NCI-H748 (cell line): ENCODE data around the gene INSRR.

Source experiments
- DNase-seq: peaks from one replicate; lab custom pipeline; 2025; ENCODE audit not compliant: unreplicated experiment; lab: John Stamatoyannopoulos, UW

INSRR gene

DNA sequence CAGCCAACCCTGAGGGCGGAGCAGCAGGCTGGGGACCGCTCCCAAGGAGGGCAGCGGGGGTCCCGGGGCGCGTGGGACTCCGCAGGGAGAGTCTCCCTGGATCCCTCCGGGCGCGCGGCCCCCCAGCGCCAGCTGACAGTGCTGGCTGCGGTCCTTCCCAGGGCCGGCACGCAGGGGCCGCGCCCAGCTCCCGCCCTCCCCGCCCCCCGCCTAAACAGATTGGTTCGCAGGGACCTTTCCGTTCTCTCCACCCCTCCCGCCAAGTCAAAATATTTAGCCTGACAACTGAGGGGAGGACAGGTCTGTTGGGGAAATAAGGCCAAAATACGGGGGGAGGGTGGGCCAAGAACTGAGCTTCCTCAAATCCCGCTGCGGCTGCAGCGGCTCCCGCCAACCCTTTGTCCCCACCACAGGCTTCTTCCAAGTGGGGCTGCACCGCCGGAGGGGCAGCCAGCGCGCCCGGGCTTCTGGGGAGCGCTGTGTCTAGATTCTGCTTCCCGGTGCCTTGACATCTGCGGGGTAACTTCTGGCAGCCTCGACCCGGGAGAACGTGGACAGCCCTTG lies at the start of gene INSRR:
INSRR (minus strand) TSS at position 159 of the 564 bp plus-strand sequence. CDS start 496 bp downstream, outside the sequence.
- peak; percentile 52 for DNase-seq

DNA sequence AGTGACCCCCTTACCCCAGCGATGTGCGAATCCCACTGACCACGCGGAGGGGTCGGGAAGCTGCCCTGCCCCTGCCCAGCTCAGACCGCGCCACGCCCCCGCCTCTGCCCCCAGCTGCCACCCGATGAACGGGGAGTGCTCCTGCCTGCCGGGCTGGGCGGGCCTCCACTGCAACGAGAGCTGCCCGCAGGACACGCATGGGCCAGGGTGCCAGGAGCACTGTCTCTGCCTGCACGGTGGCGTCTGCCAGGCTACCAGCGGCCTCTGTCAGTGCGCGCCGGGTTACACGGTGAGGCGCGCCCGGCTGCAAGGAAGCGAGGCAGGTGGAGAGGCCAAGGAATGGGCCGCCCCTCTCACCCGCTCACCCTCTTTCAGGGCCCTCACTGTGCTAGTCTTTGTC lies 49.6 kb upstream of the INSRR start:
- peak; percentile 25 for DNase-seq

DNA sequence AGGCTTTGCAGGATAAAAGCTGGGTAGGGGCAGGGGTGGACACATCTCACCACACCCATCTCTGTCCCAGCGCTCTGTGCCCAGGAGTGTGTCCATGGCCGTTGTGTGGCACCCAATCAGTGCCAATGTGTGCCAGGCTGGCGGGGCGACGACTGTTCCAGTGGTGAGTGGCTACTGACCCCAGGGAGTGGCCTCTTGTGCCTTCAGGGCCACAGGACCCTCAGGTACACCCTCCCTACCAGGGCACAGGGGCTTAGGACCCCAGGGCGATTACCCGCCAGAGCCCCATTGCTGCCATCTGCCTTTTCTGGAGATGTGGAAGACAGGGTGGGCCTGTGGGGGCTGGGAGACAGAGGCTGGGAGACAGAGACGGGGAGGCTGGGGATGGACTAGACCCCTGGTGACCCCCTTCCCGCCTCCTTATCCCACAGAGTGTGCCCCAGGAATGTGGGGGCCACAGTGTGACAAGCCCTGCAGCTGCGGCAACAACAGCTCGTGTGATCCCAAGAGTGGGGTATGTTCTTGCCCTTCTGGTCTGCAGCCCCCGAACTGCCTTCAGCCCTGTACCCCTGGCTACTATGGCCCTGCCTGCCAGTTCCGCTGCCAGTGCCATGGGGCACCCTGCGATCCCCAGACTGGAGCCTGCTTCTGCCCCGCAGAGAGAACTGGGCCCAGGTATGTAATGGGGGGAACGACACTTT lies 47.4 kb upstream of the INSRR start:
- no peak for DNase-seq

DNA sequence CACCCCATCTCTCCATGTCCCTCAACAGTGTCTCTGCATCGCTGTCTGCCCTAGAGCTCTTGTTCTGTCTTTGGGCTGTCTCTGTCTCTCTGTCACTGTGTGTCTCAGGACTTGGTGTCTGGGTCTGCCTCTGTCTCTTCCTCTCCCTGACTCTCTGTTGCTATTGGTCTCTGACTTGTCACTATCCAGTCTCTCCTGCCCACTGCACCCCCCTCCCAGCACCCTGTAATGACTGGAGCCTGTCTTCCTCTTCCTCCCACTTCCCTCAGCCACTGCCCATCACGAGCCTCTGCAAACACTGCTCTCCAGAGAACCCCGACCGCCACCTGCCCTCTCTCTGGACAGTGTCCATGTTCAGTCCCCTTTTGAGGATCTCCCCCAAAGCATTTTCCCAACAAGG lies 46.7 kb upstream of the INSRR start:
- DNase-seq = no peak

DNA sequence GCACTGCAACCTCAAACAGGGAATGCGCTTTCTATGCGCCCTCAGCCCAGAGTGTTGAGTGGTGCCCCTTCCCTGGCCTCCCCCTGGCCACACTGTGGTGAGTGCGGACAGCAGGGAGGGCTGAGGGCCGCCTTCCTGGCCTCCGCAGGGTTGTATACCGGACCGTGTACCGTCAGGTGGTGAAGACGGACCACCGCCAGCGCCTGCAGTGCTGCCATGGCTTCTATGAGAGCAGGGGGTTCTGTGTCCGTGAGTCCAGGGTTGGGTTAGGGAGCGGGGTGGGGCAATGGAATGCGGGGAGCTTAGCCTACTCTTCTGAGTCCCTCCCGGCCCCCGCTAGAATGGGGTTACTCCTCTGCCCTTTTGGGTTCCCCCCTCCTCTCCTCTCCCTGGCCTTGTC lies 46.3 kb upstream of the INSRR start:
- no peak for DNase-seq

DNA sequence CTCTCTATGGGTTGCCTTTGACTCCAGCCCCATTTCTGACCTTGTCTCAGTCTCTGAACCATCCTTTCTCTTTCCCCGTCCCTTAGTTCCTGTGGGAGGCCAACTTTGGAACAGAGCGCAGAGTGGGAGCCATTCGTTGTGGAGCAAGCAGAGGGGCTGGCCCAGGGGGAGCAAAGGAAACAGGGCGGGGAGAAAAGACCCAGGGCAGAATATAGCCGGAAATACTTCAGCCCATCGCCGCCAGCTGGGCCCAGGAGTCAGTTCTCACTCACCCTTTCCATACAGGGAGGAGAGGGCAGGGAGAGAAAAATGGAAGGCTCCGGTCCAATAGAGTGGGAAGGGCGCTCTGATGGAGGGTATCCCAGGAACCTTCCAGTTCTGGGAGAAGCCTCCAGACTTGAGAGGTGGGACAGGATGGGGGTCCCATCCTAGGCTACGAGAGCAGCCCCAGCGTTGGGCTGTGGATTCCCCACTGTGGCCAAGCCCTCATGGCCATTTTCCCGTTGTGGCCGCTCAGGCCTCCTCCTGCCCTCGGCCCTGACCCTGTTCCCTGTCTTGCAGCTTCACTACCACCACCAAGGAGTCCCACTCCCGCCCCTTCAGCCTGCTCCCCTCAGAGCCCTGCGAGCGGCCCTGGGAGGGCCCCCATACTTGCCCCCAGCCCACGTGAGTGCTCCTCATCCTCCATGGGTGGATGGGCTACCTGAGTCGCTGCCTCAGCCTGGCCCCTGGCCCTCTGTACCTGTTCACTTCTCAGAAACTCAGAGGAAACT lies 45.5 kb upstream of the INSRR start:
- no peak for DNase-seq

DNA sequence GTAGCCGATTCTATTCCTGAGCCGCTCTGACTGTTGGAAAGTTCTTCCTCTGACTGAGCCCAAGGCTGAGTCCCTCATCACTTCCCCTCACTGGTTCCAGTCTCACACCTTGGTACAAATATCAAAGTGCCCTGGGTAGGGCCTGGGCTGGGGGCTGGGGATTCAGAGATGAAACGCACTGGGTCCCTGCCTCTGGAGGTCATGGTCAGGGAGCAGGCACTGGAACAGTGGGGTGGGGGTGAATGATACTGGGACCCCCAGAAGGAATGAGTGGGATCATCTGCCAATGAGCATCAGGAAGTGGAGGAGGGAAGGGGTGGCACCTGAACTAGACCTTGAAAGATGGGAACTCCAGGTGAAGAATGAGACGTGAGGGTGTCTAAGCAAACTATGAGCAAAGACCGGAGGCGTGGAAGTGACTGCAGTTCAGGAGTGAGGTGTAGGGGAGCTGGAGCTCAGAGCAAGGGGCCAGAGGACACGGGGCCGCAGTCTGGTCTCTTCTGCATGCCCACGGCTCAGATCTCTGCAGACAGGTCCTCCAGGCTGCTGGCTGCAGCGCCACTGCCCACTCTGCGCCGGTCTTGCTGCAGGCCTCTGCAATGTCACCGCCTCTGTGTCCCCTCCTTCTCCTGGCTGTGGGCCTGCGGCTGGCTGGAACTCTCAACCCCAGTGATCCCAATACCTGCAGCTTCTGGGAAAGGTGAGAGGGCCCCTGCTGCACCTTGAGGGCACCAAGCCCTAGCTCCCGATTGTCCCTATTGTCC lies 44.6 kb upstream of the INSRR start:
- DNase-seq = no peak

DNA sequence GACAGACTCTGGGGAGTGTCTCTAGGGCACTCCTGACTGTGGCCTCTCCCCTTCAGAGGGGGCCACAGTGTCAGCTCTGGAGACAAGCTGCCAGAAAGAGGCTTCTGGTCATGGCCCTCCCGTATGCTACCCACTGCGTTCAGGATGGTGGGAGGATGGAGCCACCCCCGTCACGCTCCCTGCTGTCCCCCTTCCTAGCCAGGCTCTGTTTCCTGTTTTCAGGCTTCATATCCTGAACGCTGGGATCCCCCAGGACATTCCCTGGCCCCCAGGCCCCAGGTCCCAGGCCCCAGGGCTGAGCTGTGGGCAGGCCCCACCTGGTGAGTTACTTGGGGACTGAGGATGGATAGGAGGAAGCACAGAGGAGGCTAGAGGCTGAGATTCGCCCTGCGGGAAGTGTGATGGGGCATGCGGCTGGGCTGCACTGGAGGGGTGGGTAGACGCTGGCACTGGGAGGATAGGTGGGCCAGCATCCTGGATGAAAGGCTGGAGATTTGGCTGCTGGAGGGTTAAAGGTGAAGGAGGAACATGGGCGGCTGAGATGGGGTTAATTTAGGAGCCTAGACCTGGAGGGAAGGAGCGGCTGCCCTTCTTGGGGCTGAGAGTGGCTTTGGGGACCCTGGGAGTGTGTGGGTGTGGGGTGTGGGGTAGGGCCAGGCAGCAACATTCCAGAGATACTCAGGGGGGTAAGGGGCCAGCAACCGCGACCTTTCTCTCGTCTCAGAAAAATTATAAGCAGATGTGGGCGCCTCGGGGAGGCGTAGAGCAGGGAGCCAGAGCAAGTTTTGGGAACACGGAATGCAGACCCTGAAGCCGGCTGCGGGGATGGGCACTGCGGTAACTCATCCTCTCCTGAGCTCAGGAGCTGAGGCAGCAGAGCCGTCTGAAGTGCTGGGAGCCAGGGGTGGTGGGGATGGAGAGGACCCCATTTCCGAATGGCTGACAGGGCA lies 43.3 kb upstream of the INSRR start:
- no peak for DNase-seq

DNA sequence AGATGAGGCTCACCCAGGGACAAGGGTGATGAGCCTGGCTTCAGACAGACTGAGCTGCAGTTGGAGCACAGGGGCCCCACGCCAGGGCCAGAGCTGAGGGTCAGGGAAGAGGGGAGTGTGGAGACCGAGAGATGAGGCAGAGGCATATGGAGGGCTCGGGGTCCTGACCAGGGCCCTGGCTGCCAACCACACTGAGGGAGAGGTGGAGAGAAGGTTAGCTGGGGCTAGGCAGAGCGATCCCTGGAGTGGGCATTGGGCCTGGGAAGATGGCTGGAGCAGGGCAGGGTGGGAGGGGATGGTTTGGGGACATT lies 42.6 kb upstream of the INSRR start:
- no peak for DNase-seq

DNA sequence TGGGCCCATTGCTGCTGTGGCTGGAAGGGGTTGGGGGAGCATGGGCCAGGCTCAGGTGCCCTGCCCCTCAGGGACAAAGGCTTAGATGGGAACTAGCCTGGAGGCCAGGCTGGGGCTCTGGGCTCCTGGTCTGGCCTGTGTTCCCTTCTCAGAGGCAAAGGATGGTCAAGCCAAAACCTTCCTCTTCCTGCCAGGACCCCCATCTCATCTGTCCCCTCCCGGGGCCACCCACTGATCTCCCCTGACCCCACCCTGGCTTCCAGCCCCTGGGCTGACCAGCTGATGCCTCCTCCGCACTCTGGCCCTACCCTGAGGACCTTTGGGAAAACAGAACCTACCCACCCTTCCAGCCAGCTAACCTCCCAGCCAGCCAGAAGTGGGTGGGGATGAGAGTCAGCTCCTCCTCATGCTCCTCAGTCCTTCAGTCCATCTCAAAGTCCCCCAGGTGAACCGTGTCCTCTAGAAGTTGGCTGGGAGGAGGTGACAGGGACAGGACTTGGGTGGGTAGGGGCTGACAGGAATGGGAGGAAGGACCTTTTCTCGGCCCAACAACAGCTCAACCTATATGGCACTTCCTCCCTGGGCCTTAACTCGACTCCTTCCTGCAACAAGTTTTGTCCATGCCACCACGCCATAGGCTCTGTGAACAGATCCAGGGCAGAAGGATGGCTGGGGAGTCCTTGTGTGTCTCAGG lies 42.1 kb upstream of the INSRR start:
- DNase-seq = no peak

DNA sequence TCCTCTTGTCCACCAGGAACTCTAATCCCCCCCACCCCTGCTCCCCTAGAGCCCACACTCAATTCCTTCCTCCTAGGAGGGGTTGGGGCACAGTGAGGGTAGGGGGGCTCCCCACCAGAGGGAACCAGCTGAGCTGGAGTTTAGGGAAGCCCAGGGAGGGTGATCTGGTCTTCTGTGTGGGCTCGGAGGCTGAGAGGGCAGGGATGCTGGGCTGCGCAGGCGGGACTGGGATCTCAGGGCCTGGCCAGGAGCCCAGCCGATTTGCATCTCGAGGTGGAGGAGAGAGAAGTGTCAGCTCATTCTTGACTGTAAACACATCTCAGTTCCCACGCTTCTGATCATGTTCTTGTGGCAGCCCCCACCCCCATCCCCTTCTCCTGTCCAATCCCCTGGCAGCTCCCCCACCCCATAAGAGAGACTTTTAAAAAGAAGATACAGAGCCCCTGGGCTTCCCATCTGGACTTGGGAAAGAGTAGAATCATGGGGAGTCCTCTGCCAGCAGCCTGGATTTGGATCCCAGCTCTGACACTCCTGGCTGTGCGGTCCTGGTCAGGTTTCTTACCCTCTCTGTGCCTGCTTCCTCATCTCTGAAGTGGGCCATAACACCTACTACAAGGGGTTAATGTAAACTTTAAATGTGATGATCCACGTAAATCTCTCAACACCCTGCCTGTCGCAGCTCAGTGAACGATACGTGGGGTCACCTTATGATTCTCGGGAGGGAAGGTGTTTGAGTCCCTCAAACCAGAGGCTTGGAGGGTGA lies 41.2 kb upstream of the INSRR start:
- no peak for DNase-seq

DNA sequence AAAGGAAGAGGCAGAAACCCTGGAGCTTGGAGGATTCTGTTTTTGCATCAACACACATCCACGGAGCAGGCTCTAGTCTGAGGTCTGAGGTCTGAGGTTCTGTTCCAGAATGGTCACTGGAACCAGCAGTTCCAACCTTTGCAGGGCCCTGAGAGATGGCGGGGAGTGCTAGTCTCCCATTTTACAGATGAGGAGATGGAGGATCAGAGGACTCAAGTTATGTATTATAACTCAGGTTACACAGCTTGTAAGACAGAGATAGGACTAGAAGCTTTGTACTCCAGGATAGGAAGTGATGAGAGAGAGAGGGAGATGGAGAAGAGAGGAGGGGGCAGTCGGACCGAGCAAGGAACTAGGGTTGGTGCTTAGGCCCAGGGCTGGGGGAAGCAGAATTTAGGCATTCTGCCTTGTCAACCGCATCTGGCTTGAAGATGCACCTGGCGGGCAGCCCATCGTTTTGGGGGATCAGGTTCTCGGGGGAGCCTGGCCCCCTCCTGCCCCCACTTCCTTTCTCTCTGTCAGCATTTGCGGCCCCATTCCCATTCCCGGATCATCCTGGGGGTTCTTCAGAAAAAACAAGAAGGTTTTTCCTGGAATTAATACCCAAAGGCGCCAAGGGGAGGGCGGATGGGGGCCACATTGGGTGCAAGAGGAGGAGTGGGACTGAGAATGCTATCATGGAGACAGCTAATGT lies 40.2 kb upstream of the INSRR start:
- no peak for DNase-seq

DNA sequence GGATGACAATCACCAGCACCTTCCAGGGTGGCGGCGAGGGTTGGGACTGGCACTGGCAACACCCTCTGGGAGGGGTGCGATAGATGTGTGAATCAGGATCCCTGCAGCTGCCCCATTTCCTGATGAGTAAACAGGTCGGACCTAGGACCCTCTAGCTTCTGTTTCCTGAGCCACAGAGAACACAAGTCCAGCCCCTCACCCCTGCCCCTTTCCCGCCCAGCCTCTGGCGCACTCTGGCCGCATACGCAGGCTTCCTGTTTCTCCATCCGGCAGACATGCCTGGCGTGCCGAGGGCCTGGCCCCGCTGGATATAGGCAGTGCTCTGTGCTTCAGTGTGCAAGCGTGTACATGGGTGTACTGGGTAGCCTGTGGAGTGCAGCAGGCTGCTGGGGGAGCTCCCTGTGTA lies 39.2 kb upstream of the INSRR start:
- DNase-seq = no peak

DNA sequence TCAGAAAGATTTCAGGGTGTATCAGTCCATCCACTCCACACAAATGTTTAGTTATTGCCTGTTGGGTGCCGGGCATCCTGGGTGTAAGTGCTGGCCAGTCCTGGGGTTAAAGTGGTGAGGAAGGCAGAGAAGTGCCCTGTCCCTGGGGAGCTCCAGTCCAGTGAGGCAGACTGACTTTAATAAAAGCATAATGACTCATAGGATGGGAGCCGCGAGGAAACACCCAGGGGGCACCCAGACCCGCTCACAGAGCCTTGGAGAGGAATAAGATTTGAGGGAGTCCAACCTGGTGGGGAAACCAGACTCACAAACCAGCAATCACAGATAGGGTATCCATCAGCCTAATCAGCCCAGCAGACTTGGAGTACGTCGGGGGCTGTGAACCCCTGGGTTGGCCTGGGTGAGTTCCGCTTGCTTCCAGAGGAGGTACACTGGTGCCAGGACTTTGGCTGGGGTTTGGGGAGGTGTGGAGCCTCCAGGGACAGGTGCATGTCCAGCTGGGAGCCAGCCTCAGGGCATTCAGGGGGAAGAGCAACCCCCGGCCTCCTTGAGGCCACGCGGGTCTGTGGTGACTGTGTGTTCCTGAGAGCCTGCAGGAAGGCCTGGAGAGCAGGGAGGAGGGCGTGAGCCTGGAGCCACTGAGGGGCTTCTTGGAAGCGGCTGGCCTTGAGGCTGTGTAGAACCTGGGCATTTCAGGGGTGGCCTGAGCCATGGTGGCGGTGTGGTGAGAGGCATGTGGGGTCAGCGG lies 38.3 kb upstream of the INSRR start:
- no peak for DNase-seq

DNA sequence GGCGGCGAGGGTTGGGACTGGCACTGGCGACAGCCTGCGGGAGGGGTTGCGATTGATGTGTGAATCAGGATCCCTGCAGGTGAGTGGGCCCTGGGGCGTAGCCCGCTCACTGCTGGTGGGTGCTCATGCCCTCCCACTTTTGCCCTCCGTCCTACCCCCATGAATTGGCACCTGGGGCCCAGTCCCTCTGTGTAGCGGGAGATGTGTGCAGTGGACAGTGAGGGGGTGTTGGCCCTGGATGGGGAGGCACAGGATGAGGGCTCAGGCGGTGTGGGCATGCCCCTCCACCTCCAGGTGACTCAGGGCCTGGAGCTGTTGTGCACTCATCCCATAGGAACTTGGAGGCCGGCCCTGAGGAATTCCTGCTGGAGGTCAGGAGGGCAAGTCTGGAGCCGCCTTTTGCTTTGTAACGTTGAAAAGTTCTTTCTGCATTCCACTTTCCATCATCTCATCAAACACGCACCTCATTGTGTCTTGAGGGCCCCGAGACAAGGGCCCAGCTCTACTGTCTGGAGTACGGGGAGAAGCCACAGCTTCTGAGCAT lies 37.6 kb upstream of the INSRR start:
- DNase-seq = no peak

DNA sequence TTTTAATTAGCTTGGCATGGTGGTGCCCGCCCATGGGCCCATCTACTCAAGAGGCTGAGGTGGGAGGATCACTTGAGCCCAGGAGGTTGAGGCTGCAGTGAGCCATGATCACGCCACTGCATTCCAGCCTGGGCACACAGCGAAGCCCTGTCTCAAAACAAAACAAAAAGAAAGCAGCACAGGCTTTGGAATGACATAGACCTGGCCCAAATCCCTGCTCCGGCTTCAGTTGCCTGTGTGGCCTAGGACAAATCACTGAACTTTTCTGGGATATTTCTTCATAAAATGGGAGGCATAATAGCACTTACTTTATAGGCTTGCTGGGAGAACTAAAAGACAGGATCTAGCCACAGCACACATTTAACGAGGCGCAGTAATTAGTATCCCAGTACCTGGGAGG lies 37.0 kb upstream of the INSRR start:
- DNase-seq = no peak

DNA sequence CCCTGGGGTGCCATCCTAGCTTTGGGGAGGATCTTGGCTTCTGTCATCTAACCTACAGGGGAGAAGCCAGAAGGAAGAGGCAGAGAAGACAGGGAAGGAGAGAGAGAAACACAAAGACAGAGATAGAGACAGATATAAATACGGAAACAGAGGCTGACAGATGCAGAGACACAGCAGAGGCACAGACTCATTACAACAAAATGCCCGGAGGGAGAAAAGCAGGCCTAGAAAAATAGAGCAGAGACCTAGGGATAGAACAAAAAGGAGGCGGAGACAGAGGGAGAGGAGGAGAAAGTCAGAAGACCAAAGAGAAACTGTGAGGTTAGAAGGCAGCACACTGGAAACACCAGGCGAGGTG lies 36.5 kb upstream of the INSRR start:
- no peak for DNase-seq
